ENCODE measurements around the gene EXOC4. TPM values are rescaled to one million over a fixed set of nuclear protein-coding genes. Genes with fewer than 3 reads are reported as not detected.

Gene EXOC4
- total and polyA plus RNA-seq, 9 donors, result 26.8 to 80.5 (median 70.7) TPM

GRCh38 chr7:134048166-134048565 is 795.3 kb downstream of the EXOC4 start:
- no peaks in the 10 kb centered on the region for H3K9me3 ChIP-seq
- DNase-seq, result no peak
- H3K4me1 ChIP-seq (ENCODE audit: insufficient read depth), result no peaks in the 10 kb centered on the region
- intact Hi-C loops (cut with DNase I), result no loop called here
- WGBS, 3 donors, result 91 to 100% (median 94%) methylated on average over 1 of the region's 1 CpG
- no peak overlapping the region for H3K27ac ChIP-seq
- no peaks in the 10 kb centered on the region for H3K27me3 ChIP-seq
- H3K36me3 ChIP-seq, result no peaks in the 10 kb centered on the region
- no peak overlapping the region for H3K4me3 ChIP-seq
- TF ChIP-seq EP300 (IDR thresholded peaks at IDR 0.05) (no peak), POLR2A (IDR thresholded peaks at IDR 0.05) (no peak), CTCF (IDR thresholded peaks at IDR 0.05) (no peak)

GRCh38 chr7:134051020-134051419 is 798.1 kb downstream of the EXOC4 start:
- Histone ChIP-seq H3K4me1 (ENCODE audit: insufficient read depth) (no peaks in the 10 kb centered on the region), H3K4me3 (no peak overlapping the region), H3K36me3 (no peaks in the 10 kb centered on the region), H3K27me3 (no peaks in the 10 kb centered on the region), H3K9me3 (no peaks in the 10 kb centered on the region), H3K27ac (no peak overlapping the region)
- TF ChIP-seq EP300 (IDR thresholded peaks at IDR 0.05), result no peak
- 86 to 90% (median 89%) methylated on average over 2 of the region's 2 CpGs for WGBS, 3 donors
- intact Hi-C loops (cut with DNase I), result no loop called here
- DNase-seq, result no peak

DNA sequence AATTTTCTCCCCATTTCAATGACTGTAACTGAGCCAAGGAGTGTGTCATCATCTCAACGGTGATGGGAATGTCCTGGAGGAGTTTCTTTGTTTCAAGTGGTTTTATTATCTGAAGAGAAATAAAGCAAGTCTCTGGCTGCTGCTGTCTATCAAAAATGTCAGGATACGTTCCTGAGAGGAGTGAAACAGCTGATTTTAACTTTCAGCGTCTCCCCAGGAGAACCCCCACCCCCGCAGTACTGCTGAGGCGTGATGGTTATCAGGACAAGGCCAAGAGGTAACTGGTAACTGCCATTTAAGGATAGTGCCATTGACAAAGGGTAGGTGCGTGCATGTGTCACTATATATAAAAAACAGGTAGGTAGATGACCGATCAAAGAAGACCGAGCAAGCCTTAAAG is 803.9 kb downstream of the EXOC4 start:
- Histone ChIP-seq H3K36me3 (no peaks in the 10 kb centered on the region), H3K27me3 (no peaks in the 10 kb centered on the region), H3K27ac (no peak overlapping the region), H3K4me3 (no peak overlapping the region), H3K9me3 (no peaks in the 10 kb centered on the region), H3K4me1 (ENCODE audit: insufficient read depth) (no peaks in the 10 kb centered on the region)
- 83 to 87% (median 85%) methylated on average over 8 of the region's 8 CpGs for WGBS, 3 donors
- intact Hi-C loops (cut with DNase I), result no loop called here
- no peak for DNase-seq
- TF ChIP-seq EP300 (IDR thresholded peaks at IDR 0.05), result no peak
- TF ChIP-seq POLR2A (IDR thresholded peaks at IDR 0.05), result no peak
- TF ChIP-seq CTCF (IDR thresholded peaks at IDR 0.05), result no peak

DNA sequence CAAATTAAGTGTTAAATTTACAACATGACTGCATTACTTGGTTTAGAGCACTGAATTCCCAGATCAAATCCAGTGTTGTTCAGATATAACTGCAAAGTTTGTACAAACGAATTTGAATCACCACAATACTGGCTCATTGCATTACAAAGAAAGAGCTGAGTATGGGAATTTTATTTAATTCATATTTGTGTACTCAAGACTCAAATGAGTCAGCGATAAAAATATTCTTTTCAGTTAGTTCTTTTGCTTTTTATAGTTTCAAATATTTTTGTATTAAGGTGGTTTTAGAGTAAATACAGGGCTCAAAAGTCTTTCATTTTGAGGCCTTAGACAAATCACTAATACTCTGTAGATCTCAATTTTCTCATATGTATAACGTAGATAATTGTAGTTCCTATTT is 805.6 kb downstream of the EXOC4 start:
- WGBS, 3 donors, result 75 to 85% (median 83%) methylated on average over 3 of the region's 3 CpGs
- Histone ChIP-seq H3K4me3 (no peak overlapping the region), H3K36me3 (no peaks in the 10 kb centered on the region), H3K9me3 (no peaks in the 10 kb centered on the region), H3K27me3 (no peaks in the 10 kb centered on the region), H3K4me1 (ENCODE audit: insufficient read depth) (no peaks in the 10 kb centered on the region), H3K27ac (no peak overlapping the region)
- intact Hi-C loops (cut with DNase I), result no loop called here
- TF ChIP-seq EP300 (IDR thresholded peaks at IDR 0.05), result no peak
- TF ChIP-seq POLR2A (IDR thresholded peaks at IDR 0.05), result no peak
- TF ChIP-seq CTCF (IDR thresholded peaks at IDR 0.05), result no peak
- no peak for DNase-seq

GRCh38 chr7:134058980-134059379 is 806.1 kb downstream of the EXOC4 start:
- no peak overlapping the region for H3K27ac ChIP-seq
- H3K36me3 ChIP-seq, result no peaks in the 10 kb centered on the region
- DNase-seq, result no peak
- H3K4me1 ChIP-seq (ENCODE audit: insufficient read depth), result no peaks in the 10 kb centered on the region
- no peak for TF ChIP-seq POLR2A (IDR thresholded peaks at IDR 0.05)
- no peak for TF ChIP-seq EP300 (IDR thresholded peaks at IDR 0.05)
- TF ChIP-seq CTCF (IDR thresholded peaks at IDR 0.05), result no peak
- WGBS, 3 donors, result 76 to 82% (median 79%) methylated on average over 4 of the region's 4 CpGs
- no peaks in the 10 kb centered on the region for H3K9me3 ChIP-seq
- H3K4me3 ChIP-seq, result no peak overlapping the region
- no peaks in the 10 kb centered on the region for H3K27me3 ChIP-seq
- intact Hi-C loops (cut with DNase I), result no loop called here

Measured in ovary (tissue), 9 donors.